Prostate gland (tissue), 2 donors: ENCODE measurements around the gene LDAF1. TPM values are rescaled to one million over a fixed set of nuclear protein-coding genes. Genes with fewer than 3 reads are reported as not detected.

ENCODE experiments used
- DNase-seq: peaks from one replicate; pipeline ENCODE4 v3.0.0-alpha.2; 2019; ENCODE audit warnings: low spot score
- H3K27ac ChIP-seq, 2 donors: fragments of 200-600 bp; sonication (generic); 2 replicates each; pipeline ENCODE4 v1.5.1; 2017 to 2019
- H3K27me3 ChIP-seq: fragments of 200-600 bp; sonication (generic); replicated peaks from 2 replicates; pipeline ENCODE4 v1.5.1; 2019; ENCODE audit not compliant: insufficient read depth
- H3K36me3 ChIP-seq, 2 donors: fragments of 200-600 bp; sonication (generic); 1 replicate in 1 of 2; 2 replicates in 1 of 2; pipeline versions ENCODE4 v1.5.1 to v1.8.1; 2017 to 2019
- H3K4me1 ChIP-seq: fragments of 200-600 bp; sonication (generic); replicated peaks from 2 replicates; pipeline ENCODE4 v1.5.1; 2019
- H3K4me3 ChIP-seq, 2 donors: fragments of 200-600 bp; sonication (generic); 2 replicates each; pipeline ENCODE4 v1.5.1; 2017 to 2019
- H3K9me3 ChIP-seq: fragments of 200-600 bp; sonication (generic); 2 replicates; pipeline ENCODE4 v1.5.1; 2017
- POLR2A ChIP-seq: fragments of 450-650 bp; IDR thresholded peaks from one replicate; pipeline ENCODE4 v1.6.1; 2016; ENCODE audit warnings: antibody characterized with exemption, mild to moderate bottlenecking
- POLR2AphosphoS5 ChIP-seq: sonication (generic); formaldehyde crosslinking; IDR thresholded peaks from one replicate; pipeline ENCODE4 v1.6.1; 2017; ENCODE audit warnings: antibody characterized with exemption
- WGBS: methylation state at CpG from one replicate; pipeline ENCODE4 v1.1.5; 2018; 5-methylcytosine and 5-hydroxymethylcytosine counted together
- intact Hi-C: fragments of 100-400 bp; cut with DNase I; formaldehyde crosslinking; loops from one replicate; pipeline ENCODE4 v1.14.2; 2022
- total RNA-seq, 2 donors: library from RNA; depleted of rRNA; stranded (reverse); fragments of >200 nt; gene quantifications; one replicate each; pipeline ENCODE4 v1.1.0, GENCODE V29; 2016
- TF ChIP-seq, protein P1 (sequence below), 4 experiments: fragments of 200-600 bp in 2 of 4; fragments of 450-650 bp in 2 of 4; sonication (generic) in 2 of 4; IDR thresholded peaks; 1 replicate in 3 of 4; 2 replicates in 1 of 4; pipeline ENCODE4 v1.5.1; 2016 to 2019; ENCODE audit warnings: antibody characterized with exemption in 4 of 4, mild to moderate bottlenecking in 2 of 4, moderate library complexity in 2 of 4

LDAF1 gene
- total RNA-seq, 2 donors from 2014 or later = 97.5 to 180 TPM

- intact Hi-C loops = no loop called here
- Histone ChIP-seq H3K4me1 (no peaks in the 10 kb centered on the region), H3K4me3 (no peak overlapping the region), H3K27ac (no peak overlapping the region), H3K9me3 (no peaks in the 10 kb centered on the region), H3K27me3 (no peaks in the 10 kb centered on the region), H3K36me3 (no peaks in the 10 kb centered on the region)
- DNase-seq = no peak
- WGBS = 93% methylated on average over 1 of the region's 1 CpG
- TF ChIP-seq POLR2AphosphoS5 (no peak), POLR2A (no peak)
- TF ChIP-seq, protein P1, sequence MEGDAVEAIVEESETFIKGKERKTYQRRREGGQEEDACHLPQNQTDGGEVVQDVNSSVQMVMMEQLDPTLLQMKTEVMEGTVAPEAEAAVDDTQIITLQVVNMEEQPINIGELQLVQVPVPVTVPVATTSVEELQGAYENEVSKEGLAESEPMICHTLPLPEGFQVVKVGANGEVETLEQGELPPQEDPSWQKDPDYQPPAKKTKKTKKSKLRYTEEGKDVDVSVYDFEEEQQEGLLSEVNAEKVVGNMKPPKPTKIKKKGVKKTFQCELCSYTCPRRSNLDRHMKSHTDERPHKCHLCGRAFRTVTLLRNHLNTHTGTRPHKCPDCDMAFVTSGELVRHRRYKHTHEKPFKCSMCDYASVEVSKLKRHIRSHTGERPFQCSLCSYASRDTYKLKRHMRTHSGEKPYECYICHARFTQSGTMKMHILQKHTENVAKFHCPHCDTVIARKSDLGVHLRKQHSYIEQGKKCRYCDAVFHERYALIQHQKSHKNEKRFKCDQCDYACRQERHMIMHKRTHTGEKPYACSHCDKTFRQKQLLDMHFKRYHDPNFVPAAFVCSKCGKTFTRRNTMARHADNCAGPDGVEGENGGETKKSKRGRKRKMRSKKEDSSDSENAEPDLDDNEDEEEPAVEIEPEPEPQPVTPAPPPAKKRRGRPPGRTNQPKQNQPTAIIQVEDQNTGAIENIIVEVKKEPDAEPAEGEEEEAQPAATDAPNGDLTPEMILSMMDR (IDR thresholded peaks at IDR 0.05) = no peak
These were observed 38.6 kb downstream of the LDAF1 start for GRCh38 chr16:21197112-21197511.

- WGBS = 89% methylated on average over 3 of the region's 3 CpGs
- no peaks in the 10 kb centered on the region for H3K4me1 ChIP-seq
- no peaks in the 10 kb centered on the region for H3K9me3 ChIP-seq
- intact Hi-C loops = no loop called here
- H3K27me3 ChIP-seq = no peaks in the 10 kb centered on the region
- no peak for DNase-seq
- H3K4me3 ChIP-seq = no peak overlapping the region
- H3K36me3 ChIP-seq = no peaks in the 10 kb centered on the region
- no peak for TF ChIP-seq POLR2A
- no peak for TF ChIP-seq POLR2AphosphoS5
- TF ChIP-seq, protein P1 (IDR thresholded peaks at IDR 0.05) = no peak
- no peak overlapping the region for H3K27ac ChIP-seq
These were observed 39.1 kb downstream of the LDAF1 start for GRCh38 chr16:21197621-21198020.

GRCh38 chr16:21199607-21200218 is 41.2 kb downstream of the LDAF1 start:
- Histone ChIP-seq H3K9me3 (no peaks in the 10 kb centered on the region), H3K4me3 (no peak overlapping the region), H3K36me3 (no peaks in the 10 kb centered on the region), H3K27me3 (no peaks in the 10 kb centered on the region), H3K27ac (no peak overlapping the region), H3K4me1 (no peaks in the 10 kb centered on the region)
- DNase-seq = no peak
- intact Hi-C loops = no loop called here
- TF ChIP-seq, protein P1 (IDR thresholded peaks at IDR 0.05) = no peak
- TF ChIP-seq POLR2AphosphoS5 = no peak
- no peak for TF ChIP-seq POLR2A
- WGBS = 71% methylated on average over 5 of the region's 5 CpGs

DNA sequence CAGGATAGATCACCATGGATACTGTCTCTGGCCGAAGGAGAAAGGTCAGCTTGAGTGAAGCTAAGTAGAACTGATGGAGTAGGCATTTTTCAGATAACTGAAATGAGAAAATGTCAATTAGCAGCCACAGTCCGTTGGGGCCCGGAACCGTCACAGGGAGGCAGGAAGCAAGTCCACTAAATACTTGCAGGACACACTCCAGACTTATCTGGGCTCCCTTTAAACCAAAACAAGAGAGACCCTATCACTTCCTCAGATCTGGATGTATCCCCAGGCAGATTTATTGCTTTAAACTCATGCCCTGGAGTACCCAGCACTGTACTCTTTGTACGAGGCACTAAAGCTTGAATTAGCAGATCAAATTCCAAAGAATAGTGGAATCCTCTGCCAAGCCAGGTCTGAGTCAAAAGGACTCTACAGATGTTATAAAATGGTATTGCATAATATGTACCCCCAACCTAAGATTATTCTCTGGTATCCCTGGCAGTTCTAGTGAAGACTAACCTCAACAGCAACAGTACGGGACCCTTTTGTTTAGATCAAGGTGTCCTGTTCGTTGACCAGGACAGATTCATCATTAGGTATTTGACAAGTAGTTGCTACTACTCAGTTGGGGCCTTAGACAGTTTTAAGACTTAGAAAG is 44.8 kb downstream of the LDAF1 start:
- no peaks in the 10 kb centered on the region for H3K9me3 ChIP-seq
- H3K4me3 ChIP-seq = no peak overlapping the region
- TF ChIP-seq POLR2A (no peak), POLR2AphosphoS5 (no peak)
- TF ChIP-seq, protein P1 (IDR thresholded peaks at IDR 0.05) = no peak
- WGBS = 29% methylated on average over 7 of the region's 7 CpGs
- no peak for DNase-seq
- H3K27me3 ChIP-seq = no peaks in the 10 kb centered on the region
- no peaks in the 10 kb centered on the region for H3K36me3 ChIP-seq
- H3K4me1 ChIP-seq = no peaks in the 10 kb centered on the region
- no peak overlapping the region for H3K27ac ChIP-seq
- intact Hi-C loops = no loop called here

GRCh38 chr16:21205303-21205702 is 46.8 kb downstream of the LDAF1 start:
- Histone ChIP-seq H3K27me3 (no peaks in the 10 kb centered on the region), H3K4me3 (no peak overlapping the region), H3K4me1 (no peaks in the 10 kb centered on the region), H3K36me3 (no peaks in the 10 kb centered on the region), H3K9me3 (no peaks in the 10 kb centered on the region), H3K27ac (no peak overlapping the region)
- DNase-seq = no peak
- TF ChIP-seq POLR2A = no peak
- intact Hi-C loops = no loop called here
